ENCODE data around the gene GRID1. TPM values are rescaled to one million over a fixed set of nuclear protein-coding genes. Genes with fewer than 3 reads are reported as not detected.

The GRID1 gene
- total RNA-seq, 1 experiment from 2014 or later: not detected

- Histone ChIP-seq H3K9me3 (ENCODE audit: insufficient read depth, low read depth) (no peaks in the 10 kb centered on the region), H3F3A (ENCODE audit: insufficient read depth, low read depth) (no peaks in the 10 kb centered on the region), H3K79me2 (ENCODE audit: low read depth) (no peaks in the 10 kb centered on the region), H4K20me1 (ENCODE audit: insufficient read depth) (no peaks in the 10 kb centered on the region), H3K9me2 (ENCODE audit: insufficient read depth) (no peaks in the 10 kb centered on the region), H3K27me3 (ENCODE audit: insufficient read depth, low read depth) (peaks cover 37% of the 10 kb centered on the region), H3K4me2 (no peak overlapping the region), H2AFZ (no peak overlapping the region), H3K36me3 (ENCODE audit: low read depth) (no peaks in the 10 kb centered on the region), H3K4me3 (no peak overlapping the region), H3K4me1 (replicated peaks; ENCODE audit: insufficient read depth) (no peaks in the 10 kb centered on the region), H3K27ac (no peak overlapping the region)
- BruUV-seq (replicated peaks): no TSS peak
- CTCF ChIA-PET: no interaction called here
- POLR2A ChIA-PET (ENCODE audit: unreplicated experiment): no interaction called here
- intact Hi-C loops (cut with micrococcal nuclease; ENCODE audit: unreplicated experiment): no loop called here
- DNase-seq: no peak
- TF ChIP-seq, protein P1, sequence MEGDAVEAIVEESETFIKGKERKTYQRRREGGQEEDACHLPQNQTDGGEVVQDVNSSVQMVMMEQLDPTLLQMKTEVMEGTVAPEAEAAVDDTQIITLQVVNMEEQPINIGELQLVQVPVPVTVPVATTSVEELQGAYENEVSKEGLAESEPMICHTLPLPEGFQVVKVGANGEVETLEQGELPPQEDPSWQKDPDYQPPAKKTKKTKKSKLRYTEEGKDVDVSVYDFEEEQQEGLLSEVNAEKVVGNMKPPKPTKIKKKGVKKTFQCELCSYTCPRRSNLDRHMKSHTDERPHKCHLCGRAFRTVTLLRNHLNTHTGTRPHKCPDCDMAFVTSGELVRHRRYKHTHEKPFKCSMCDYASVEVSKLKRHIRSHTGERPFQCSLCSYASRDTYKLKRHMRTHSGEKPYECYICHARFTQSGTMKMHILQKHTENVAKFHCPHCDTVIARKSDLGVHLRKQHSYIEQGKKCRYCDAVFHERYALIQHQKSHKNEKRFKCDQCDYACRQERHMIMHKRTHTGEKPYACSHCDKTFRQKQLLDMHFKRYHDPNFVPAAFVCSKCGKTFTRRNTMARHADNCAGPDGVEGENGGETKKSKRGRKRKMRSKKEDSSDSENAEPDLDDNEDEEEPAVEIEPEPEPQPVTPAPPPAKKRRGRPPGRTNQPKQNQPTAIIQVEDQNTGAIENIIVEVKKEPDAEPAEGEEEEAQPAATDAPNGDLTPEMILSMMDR (conservative IDR thresholded peaks at IDR 0.05): no peak
- TF ChIP-seq EZH2 (IDR thresholded peaks at IDR 0.05; ENCODE audit: low read depth): no peak
Observed at GRCh38 chr10:86289577-86289868, 77.1 kb downstream of the GRID1 start.

DNA sequence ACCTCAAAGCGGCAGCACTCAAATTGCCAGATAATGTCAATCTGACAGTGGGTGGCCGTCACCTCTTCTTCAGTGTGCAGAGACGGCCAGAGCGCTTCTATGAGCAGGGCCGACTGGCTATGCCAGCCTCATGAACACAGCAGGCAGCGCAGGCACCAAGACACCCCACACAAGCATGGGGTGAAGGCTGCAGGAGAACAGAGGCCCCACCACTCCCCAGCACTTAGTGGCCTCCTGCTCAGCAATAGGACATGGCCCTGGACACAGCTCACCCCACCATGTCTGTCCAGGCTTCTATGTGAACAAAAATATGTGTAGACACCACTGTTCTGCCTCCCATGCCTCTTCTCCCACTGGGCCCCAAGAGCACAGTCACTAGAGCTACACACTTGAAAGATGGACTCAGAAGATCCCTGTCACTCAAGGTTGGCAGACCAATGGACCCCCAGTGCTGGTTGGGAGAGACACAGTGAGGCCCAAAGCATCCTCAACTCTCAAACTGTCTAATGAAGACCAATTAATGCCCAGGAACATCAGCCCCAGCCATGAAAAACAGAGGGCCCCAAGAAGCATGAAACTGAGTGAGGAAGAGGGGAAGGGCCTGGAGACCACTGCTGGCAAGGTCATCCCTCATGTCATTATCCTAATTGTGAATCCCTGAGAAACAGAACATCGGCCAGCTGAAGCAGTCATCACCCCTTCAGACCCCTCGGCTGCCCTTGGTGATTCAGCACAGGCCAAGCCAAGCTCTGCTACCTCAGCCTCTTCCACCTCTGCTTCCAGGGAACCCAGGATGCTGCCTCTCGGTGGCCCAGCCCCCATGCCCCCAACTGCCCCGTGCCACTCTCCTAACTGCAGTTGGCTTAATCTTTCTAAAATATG is 77.7 kb downstream of the GRID1 start:
- no peak overlapping the region for H3K4me2 ChIP-seq
- CTCF ChIA-PET: no interaction called here
- H3K4me3 ChIP-seq: no peak overlapping the region
- intact Hi-C loops (cut with micrococcal nuclease; ENCODE audit: unreplicated experiment): no loop called here
- no TSS peak for BruUV-seq (replicated peaks)
- TF ChIP-seq, protein P1 (conservative IDR thresholded peaks at IDR 0.05): no peak
- no peak for TF ChIP-seq EZH2 (IDR thresholded peaks at IDR 0.05; ENCODE audit: low read depth)
- DNase-seq: no peak
- POLR2A ChIA-PET (ENCODE audit: unreplicated experiment): no interaction called here
- H3F3A ChIP-seq (ENCODE audit: insufficient read depth, low read depth): no peaks in the 10 kb centered on the region
- H3K79me2 ChIP-seq (ENCODE audit: low read depth): no peaks in the 10 kb centered on the region
- H3K9me3 ChIP-seq (ENCODE audit: insufficient read depth, low read depth): no peaks in the 10 kb centered on the region
- H3K27me3 ChIP-seq (ENCODE audit: insufficient read depth, low read depth): peaks cover 31% of the 10 kb centered on the region
- no peaks in the 10 kb centered on the region for H3K4me1 ChIP-seq (replicated peaks; ENCODE audit: insufficient read depth)
- no peaks in the 10 kb centered on the region for H3K9me2 ChIP-seq (ENCODE audit: insufficient read depth)
- H2AFZ ChIP-seq: no peak overlapping the region
- H3K27ac ChIP-seq: no peak overlapping the region
- no peaks in the 10 kb centered on the region for H4K20me1 ChIP-seq (ENCODE audit: insufficient read depth)
- H3K36me3 ChIP-seq (ENCODE audit: low read depth): no peaks in the 10 kb centered on the region

DNA sequence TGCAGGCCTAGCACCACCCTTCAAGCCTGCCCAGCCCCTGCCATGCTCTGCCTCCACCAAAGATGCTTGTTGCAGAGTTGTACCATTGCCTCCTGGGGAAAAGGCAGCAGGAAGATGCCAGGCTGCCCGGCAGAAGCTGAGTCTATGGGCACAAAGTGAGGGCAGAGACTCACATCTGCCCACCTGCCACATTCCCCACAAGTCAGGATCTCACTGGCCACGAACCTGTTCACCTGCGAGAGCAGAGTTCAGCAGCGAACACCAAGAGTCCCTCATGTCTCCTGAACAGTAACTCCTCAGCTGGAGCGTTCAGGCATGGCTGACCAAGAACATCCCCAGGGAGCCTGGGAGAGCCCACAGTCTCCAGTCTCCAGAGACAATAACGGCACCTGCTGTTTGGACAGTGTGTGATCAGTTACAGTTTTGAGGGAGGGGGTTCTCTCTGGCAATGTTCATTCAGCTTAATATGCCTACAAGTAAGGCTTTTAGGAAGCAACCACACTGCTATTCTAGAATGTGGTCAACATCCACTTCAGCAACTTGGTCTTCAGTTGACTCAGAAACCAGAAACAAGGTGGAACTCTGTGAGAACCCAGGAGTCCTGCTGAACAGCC is 78.5 kb downstream of the GRID1 start:
- Histone ChIP-seq H3K9me2 (ENCODE audit: insufficient read depth) (no peaks in the 10 kb centered on the region), H3F3A (ENCODE audit: insufficient read depth, low read depth) (no peaks in the 10 kb centered on the region), H3K27ac (no peak overlapping the region), H3K4me3 (no peak overlapping the region), H3K36me3 (ENCODE audit: low read depth) (no peaks in the 10 kb centered on the region), H3K79me2 (ENCODE audit: low read depth) (no peaks in the 10 kb centered on the region), H3K4me1 (replicated peaks; ENCODE audit: insufficient read depth) (no peaks in the 10 kb centered on the region), H3K27me3 (ENCODE audit: insufficient read depth, low read depth) (peaks cover 31% of the 10 kb centered on the region), H3K4me2 (no peak overlapping the region), H3K9me3 (ENCODE audit: insufficient read depth, low read depth) (no peaks in the 10 kb centered on the region), H2AFZ (no peak overlapping the region), H4K20me1 (ENCODE audit: insufficient read depth) (no peaks in the 10 kb centered on the region)
- POLR2A ChIA-PET (ENCODE audit: unreplicated experiment): no interaction called here
- BruUV-seq (replicated peaks): no TSS peak
- no peak for DNase-seq
- CTCF ChIA-PET: no interaction called here
- TF ChIP-seq, protein P1 (conservative IDR thresholded peaks at IDR 0.05): no peak
- no peak for TF ChIP-seq EZH2 (IDR thresholded peaks at IDR 0.05; ENCODE audit: low read depth)
- intact Hi-C loops (cut with micrococcal nuclease; ENCODE audit: unreplicated experiment): no loop called here
